Measurements from ENCODE around the gene YIPF1.
A peak's percentile ranks its signal among the peaks of the same experiment; 100 is the strongest.
"Not testable (repeated sequence)": the region's sequence is repeated elsewhere in the genome, so short reads cannot be mapped to it uniquely, and the experiment has no call there.

Gene YIPF1

DNA sequence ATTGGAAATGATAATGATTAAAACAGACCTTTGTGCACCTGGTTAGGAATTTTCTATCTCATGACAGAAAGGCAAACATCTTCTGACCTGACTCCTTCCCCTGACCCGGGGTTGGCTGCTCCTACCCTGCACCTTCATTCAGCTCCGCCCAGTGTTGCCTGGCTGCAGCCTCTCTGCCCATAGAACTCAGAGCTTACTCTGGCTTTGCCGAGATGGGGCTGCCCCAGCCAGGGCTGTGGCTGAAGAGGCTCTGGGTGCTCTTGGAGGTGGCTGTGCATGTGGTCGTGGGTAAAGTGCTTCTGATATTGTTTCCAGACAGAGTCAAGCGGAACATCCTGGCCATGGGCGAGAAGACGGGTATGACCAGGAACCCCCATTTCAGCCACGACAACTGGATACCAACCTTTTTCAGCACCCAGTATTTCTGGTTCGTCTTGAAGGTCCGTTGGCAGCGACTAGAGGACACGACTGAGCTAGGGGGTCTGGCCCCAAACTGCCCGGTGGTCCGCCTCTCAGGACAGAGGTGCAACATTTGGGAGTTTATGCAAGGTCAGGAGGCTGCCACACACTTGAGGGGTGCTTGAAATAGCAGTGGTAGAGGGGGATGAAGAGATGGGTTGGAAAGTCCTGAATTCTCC lies 4.5 kb upstream of the YIPF1 start, which contains the start of gene DIO1:
Gene DIO1 (plus strand): TSS at position 189 of the 638 bp plus-strand sequence. CDS start 24 bp downstream, at position 213.
- DNase-seq: no peak

DNA sequence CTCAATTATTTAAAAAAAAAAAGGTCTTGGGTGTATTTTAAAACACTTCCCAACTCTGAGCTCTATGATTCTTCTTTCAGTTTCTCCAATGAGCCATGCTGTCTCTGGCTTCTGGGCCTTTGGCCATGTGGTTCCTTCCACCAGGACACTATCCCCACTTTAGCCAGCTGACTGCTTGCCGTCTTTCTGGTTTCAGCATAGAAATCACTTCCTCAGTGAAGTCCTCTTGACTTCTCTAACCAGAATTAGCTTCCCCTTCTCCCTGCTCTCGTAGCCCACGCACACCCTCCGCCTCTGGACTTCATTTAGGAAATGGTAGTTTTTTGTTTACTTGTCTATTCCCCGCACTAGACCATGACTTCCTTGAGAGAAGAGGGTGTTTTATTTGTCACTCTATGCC lies 3.3 kb upstream of the YIPF1 start:
- no peak for DNase-seq

DNA sequence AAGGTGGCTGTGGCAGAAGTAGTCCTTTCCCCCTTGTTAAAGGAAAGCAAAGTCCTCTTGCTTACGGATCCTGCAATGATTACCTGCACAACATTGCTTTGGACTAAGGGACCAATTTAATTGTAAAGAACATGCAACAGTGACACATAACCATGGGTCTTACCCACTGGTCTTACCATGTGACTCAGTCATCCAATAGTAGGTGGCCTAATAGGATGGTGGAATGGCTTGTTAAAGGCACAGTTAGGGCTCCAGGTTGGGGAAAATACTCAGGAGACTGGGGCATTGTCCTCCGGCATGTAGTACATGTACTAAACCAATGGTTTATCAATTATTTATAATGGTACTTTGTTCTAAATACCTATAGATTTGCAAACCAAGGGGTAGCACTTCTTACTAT lies 2.1 kb upstream of the YIPF1 start:
- DNase-seq: no peak

DNA sequence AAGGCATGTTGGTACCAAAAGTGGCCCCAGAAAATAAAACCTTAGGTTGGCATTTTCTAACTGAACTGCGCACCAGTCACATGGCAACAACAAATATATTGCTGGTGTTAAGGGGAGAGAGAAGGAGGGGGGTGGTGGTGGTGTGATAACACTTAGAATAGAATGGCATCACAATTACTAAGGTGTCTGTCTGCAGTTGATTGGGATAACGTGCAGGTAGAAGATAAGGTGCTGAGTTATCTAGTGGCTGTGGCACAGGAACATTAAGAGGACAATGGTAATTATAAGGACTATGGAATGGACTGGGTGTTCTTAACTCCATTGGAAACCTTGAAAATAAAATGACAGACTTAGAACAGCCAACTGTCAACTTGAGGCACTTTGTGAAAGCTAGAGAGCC lies 1.4 kb upstream of the YIPF1 start:
- DNase-seq: no peak

DNA sequence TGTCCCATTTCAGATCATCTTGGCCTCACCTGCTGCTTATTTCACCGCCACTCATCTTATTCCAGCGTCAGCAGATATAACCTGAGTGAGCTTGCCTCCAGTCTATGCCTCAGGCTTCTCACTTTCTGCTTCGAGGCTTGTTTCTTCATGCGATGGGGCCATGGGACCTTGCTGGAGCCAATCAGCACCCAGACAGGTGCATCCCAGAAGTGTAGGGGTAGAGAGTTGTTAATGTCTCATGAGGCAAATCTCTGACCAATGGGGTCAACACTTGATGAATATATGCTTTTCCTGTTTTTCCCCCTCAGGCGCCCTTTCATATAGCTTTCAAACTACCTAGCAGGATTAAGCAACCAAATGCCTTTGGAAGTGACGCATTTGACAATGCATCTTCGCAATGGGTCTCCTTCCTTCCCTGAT lies 935 bp upstream of the YIPF1 start:
- DNase-seq: no peak

DNA sequence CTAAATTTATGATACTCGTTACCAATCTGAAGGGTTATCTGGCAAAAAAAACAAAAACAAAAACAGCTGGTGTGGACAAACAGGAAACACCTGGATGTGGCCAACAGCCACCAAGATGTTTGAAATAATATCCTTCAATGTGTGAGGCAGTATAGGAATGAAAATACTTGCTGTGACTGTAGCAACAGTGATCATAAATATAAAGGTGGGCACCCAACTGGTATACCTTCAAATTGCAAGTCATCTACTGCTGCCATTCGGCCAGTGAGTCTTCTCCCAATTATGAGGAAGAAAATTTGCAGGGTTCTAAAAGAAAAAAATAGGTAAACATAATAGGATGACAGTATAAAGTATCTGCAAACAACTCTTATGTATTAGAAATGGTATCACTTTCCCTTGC lies 916 bp downstream of the YIPF1 start:
- no peak for DNase-seq

DNA sequence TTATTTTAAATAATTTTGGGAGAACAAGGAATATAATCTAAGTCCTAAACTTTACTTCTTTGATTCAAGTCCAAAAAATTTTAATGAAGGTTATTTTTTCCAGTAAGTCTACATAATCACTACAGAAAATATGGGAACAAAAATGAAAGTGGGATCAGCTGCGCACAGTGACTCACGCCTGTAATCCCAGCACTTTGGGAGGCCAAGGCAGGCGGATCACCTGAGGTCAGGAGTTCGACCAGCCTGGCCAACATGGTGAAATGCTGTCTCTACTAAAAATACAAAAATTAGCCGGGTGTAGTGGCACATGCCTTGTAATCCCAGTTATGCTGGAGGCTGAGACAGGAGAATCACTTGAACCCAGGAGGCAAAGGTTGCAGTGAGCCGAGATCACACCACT lies 6.0 kb downstream of the YIPF1 start:
- DNase-seq: not testable (repeated sequence)

DNA sequence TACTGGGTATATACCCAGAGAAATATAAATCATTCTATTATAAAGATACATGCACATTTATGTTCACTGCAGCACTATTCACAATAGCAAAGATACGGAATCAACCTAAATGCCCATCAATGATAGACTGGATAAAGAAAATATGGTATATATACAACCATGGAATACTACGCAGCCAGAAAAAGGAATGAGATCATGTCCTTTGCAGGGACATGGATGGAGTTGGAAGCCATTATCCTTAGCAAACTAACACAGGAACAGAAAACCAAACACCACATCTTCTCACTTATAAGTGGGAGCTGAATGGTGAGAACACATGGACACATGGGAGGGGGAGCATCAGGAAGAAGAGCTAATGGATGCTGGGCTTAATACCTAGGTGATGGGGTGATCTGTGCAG lies 7.7 kb downstream of the YIPF1 start:
- DNase-seq: not testable (repeated sequence)

DNA sequence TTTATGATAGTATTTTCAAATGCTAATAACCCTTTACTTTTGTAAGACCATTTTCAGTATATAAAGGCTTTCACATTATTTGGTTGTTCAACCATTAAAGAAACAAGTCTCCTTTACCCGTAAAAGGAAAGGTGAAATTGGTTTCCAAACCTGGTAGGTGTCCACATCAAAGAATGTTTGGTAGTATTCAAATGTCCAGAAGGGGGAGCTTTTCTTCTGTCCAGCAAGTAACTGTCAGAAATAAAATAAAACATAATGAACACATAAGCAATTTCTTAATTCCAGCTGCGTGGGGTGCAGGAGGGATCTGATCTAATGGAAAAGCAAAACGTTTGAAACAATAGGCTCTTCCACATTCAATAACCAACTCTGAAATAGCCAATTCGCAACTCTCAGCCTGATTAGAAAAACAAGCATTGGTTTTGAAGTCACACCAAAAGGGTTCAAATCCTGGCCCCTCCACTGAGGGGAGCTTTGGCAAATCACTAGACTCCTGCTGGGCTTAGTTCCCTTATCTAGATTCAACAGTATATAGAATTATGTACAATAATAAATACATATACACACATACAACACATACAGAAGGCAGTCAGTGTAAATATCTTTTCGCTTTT lies 11.0 kb downstream of the YIPF1 start:
- no peak for DNase-seq

DNA sequence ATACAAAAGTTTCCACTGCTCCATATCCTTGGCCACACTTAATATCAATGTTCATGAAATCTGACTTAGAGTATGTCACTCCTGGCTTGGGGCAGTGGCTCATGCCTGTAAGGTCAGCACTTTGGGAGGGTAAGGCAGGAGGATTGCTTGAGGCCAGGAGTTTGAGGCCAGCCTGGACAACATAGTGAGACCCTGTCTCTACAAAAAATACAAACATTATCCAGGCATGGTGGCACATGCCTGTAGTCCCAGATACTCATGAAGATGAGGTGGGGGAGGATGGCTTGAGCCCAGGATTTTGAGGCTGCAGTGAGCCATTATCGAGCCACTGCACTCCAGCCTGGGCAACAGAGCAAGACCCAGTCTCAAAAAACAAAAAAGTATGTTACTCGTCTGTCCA lies 14.4 kb downstream of the YIPF1 start:
- not testable (repeated sequence) for DNase-seq

DNA sequence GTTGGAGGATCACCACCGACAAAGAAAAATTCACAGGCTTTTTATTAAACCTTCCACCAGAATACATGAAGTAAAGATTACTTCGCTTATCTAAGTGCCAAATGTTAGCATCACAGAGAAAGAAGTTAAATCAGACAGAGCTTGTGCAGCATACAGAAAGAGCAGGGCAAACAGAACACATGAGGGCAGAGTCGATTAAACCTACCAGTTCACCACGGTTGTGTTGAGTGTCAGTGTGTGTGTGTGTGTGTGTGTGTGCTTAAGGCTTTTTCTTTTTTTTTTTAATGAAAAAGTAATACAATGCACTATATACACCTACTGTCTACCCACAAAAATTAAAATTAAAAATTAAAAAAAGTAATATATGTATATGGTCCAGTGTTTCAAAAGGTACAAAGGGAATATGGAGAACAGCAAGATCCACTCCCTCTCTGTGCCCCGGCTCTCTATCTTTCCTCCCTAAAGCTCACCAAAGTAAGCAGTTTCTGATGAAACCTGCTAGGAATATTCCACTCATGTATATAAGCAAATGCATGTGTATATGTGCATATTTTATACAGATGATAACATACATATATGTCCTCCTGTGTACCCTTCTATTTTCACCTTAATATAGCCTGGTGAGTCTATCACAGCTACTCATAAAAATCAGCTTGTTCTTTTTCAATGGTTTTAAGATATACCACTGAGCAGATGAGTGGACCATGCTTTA lies 17.7 kb downstream of the YIPF1 start:
- no peak for DNase-seq

DNA sequence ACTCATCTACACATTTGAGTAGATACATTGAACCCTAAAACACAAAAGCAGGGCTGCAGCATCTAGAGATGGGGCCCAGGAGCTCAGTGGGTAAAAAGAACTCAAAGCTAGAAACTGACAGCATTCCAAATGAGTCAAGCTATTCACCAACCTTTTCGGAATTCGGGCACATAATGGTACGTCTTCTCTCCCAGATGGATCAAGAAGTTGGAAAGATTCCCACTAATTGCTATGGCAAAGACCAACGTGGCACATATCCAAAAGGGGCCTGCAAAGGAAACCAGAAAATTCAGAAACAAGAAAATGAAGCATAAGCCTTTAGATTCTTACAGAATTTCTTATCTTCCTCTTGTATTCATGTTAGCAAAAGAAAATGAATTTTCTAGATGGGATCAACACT lies 18.4 kb downstream of the YIPF1 start:
- DNase-seq: no peak

DNA sequence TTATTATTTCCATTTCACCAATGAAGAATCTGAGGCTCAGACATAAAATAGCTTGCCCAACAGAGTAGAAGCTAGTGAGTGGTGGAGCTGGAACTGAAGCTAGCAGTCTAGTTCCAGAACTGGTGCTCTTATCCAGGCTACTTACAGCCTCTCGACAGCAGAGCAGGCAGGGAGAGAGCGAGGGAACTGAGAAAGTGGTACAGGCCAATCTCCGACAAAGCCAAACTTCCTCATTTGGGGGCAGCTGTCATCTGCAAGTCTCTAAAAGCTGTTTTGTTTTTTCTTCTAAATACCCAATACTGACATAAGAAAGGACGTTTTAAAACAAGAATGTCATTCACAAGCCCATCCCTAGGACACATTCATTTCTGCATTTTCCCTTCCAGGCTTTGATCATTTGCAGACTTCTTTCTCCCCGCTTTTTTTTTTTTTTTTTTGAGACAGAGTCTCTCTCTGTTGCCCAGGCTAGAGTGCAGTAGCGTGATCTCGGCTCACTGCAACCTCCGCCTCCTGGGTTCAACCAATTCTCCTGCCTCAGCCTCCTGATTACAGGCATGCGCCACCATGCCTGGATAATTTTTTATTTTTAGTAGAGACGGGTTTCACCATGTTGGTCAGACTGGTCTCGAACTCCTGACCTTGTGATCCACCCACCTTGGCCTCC lies 20.0 kb downstream of the YIPF1 start:
- no peak for DNase-seq

DNA sequence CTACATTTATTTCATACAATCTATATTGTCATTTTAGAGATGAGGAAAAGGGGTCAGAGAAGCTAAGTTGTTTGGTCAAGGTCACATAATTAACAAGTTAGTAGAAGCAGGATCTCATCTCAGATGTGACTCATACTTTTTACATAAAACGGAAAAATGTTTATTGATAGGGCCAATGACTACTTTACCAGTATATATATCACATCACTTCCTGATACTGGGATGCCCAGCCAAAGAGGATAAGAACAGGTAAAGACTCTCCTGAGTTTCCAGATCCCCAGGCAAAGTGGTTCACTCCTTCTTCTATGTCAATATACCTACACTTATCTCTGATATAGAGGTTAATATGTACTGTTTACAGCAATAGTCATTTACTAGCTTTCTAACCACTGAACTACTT lies 21.0 kb downstream of the YIPF1 start:
- DNase-seq: no peak

DNA sequence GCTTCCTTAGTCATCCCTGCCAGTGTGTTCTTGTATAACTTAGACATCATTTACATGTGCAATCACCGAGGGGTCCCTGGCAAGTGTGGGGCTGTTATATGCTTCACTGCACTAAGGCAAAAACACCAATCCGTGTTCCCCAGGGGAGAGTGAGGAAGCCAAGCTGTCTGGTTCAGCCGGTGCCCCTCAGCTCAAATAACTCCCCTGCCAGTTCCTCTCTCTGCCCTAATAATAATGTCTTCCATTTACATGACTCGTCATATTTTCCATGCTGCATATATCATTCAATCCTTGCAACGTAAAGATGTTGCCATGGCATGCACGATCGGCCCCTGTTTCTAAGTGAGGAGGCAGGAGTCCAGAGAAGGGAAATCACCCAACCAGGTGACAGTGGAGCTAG lies 27.1 kb downstream of the YIPF1 start:
- DNase-seq: peak; percentile 33

DNA sequence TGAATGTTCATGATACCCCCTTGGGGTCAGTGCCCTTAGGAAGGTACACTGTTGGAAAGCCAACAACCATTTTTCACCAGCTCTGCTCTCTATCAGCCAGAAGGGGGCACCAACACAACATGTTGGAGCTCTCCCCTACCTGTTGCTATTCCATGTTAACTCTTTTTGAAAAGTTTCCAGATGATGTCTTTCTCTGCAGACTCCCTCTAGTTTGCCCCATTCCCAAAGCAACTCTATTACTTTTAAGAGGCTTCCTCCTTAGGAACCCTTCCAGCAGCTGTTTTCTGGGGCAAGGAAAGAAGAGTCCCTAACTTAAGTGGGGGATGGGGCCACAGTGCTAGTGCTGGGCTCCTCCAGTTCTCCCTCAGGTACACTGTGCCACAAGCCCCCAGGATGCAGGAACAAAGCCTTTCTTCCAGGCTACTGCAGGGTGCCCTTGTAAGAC lies 28.6 kb downstream of the YIPF1 start:
- peak; percentile 44 for DNase-seq

DNA sequence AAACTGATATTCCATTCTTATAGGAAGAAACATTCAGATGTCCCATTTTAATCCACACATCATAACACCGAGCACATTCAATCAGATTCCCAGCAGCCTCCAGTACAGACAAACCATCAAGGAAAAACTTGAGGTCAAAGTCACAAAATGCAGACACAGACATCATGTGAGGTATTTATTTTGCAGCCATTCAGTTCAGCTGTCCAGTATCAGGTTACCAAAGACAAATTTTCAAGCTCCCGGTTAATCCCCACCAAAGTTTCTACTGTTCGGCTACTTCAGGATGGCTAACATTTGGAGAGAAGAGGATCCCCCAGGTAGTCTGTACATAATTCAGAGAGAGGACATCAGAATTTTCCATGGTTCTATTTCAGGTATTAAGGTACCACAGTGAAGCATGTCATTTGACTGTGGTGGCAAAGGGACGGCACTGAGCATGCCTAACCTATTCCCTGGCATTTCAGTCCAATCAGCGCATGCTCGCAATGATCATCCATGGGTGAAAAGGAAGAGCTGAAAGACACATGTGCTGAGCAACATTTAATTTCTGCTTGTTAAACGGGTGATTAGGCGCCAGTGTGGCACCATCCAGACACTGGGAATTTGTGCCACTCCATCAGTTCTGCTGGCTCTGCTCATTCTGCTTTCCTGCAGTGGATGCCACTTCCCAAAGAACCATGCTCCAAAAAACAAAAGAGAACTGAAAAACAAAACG lies 37.9 kb downstream of the YIPF1 start:
- no peak for DNase-seq

DNA sequence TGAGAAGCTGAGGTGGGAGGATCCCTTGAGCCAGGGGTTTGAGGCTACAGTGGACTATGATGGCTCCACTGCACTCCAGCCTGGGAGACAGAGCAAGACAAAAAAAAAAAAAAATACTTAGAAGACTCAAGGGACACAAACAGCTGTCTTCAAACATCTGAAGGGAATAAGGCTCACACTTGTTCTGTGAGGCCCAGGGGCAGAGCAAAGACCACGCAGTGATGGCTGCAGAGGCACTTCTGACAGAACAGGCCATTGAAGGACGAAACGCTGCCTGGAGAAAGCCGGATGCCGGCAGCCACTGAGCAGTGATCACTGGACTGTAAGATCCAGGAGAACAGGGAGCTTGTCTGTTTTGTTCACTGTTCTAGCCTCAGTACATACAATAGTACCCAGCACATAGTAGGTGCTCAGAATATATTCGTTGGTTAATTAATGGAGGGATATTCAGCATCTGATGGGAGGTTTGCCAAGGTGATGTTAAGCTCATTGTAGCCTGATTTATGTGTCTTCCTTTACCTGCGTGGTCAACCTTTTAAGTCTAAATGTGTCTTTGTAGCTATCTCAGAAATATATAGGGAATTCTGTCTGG lies 39.4 kb downstream of the YIPF1 start:
- DNase-seq: no peak

DNA sequence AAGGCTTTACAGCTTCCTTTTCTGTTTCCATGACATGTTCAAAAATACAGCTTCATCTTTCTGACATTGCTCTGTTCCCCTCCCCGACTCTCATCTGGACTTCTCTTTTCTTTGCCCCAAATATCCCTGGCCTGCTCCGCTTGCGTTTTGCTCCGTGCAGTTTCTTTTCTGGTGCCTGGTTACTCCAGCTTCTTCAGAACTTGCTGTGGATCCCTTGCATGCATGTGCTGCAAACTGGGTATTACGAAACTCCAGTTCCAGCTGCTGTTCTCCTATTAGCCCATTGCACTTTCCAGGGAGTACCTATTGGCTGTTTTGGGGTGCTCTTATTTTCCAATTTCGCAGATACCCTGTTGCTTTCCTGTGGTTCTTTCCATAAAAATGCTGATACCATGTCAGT lies 41.6 kb downstream of the YIPF1 start:
- DNase-seq: no peak

DNA sequence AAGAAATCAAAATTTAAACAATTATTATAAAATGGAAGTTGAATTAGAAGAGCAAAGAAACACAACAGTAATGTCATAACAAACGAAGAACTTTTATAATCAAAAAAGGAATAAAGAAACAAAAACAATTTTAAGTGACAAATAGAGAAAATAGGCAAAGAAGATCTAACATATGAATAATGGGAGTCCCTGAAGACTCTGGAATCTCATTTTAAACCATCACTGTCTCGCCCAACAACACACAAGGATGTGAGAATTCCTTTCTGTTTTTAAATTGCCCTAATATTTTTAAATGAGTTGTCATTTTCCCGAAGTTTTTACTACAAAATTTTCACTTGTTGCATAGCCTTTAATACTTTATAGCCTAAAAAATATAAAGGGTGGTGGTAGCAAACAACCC lies 47.2 kb downstream of the YIPF1 start:
- no peak for DNase-seq

DNA sequence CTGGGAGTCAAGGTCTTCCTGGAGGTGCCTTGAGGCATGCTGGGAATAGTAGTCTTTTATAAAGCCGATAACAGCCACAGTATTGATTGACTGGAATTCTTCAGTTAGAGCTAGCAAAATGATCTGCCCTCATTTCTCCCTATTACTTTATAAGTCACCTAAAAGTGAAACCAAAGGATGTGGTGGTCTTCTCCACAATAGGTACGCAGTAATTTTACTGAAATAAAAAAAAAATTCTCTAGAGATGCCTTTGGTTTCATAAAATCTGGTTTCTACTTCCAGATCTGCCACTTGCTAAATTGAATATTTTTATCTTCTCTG lies 51.0 kb downstream of the YIPF1 start:
- DNase-seq: no peak

DNA sequence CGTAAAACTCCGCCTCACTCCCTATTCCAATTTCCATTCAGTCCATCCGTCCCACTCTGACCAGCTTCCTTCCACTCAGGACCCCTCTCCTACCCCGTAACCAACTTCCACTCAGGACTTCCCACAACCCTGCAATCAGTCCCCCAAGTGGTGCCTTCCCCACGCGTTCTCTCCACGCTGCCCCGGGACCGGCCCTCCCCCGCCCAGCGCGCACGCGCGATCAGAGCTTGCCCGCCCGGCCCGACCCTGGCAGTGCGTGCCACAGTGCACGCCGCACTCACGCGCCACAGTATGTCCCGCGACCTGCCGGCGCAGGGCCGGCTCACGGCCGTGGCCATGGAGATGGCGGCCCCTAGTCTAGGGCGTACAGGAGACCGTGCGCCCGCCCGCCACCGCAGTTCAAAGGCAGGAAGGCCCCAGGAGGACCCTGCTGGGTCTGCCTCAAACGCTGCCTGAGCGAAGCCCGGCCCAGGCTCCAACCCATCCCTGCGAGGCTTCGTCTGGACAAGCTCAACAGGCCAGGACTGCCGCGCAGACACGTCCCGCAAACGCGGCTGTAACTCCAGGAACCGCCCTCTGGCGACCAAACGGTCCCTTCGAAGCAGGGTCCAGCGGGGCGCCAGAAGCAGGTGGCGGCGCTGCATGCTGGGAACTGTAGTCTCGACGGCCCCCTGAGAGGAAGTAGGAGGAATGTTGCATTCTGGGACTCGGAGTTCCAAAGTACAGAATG lies 51.5 kb downstream of the YIPF1 start, which contains the start of gene NDC1:
Gene NDC1 (minus strand): TSS at position 373 of the 730 bp plus-strand sequence. CDS start 35 bp downstream, at position 338.
- DNase-seq: peak; percentile 96
